Neuronal stem cell (in vitro differentiated cells): ENCODE data around the gene ATP6V1F.

Experiments used
- DNase-seq: peaks from one replicate; pipeline ENCODE4 v3.0.0-alpha.2; 2013; ENCODE audit warnings: low spot score
- H2AFZ ChIP-seq: one replicate; pipeline ENCODE4 v1.6.1; 2013; ENCODE audit warnings: mild to moderate bottlenecking, low read length, inconsistent platforms
- H2AK5ac ChIP-seq: 2 replicates; pipeline ENCODE4 v1.6.1; 2013; ENCODE audit warnings: low read depth, mild to moderate bottlenecking, inconsistent platforms, low read length, moderate library complexity, mixed read lengths
- H2BK120ac ChIP-seq: 2 replicates; pipeline ENCODE4 v1.6.1; 2013; ENCODE audit warnings: low read depth, mild to moderate bottlenecking, inconsistent platforms, low read length, moderate library complexity, mixed read lengths
- H2BK12ac ChIP-seq: one replicate; pipeline ENCODE4 v1.6.1; 2013; ENCODE audit warnings: low read length, inconsistent platforms
- H2BK15ac ChIP-seq: 2 replicates; pipeline ENCODE4 v1.6.1; 2013; ENCODE audit warnings: mild to moderate bottlenecking, low read length, inconsistent platforms, mixed read lengths
- H2BK5ac ChIP-seq: one replicate; pipeline ENCODE4 v1.6.1; 2013; ENCODE audit warnings: inconsistent platforms, mild to moderate bottlenecking, low read length, moderate library complexity
- H3K14ac ChIP-seq: one replicate; pipeline ENCODE4 v1.6.1; 2013; ENCODE audit warnings: low read length, inconsistent platforms
- H3K18ac ChIP-seq: 2 replicates; pipeline ENCODE4 v1.6.1; 2013; ENCODE audit warnings: low read length, inconsistent platforms
- H3K23ac ChIP-seq: 2 replicates; pipeline ENCODE4 v1.6.1; 2013; ENCODE audit warnings: low read depth, mild to moderate bottlenecking, mixed read lengths, low read length, inconsistent platforms; ENCODE audit not compliant: poor library complexity
- H3K27ac ChIP-seq: replicated peaks from 3 replicates; pipeline ENCODE4 v1.5.1; 2013; ENCODE audit warnings: low read length, inconsistent platforms
- H3K27me3 ChIP-seq, 3 experiments: 2 replicates each; pipeline ENCODE4 v1.6.1; 2013; ENCODE audit warnings: low read length in 3 of 3, mild to moderate bottlenecking in 2 of 3, inconsistent platforms in 1 of 3, low read depth in 1 of 3, mixed read lengths in 1 of 3, moderate library complexity in 1 of 3; ENCODE audit not compliant: control insufficient read depth in 3 of 3, insufficient read depth in 3 of 3
- H3K36me3 ChIP-seq, 2 donors: replicated peaks in 1 of 2; 2 replicates each; pipeline ENCODE4 v1.6.1; 2013; ENCODE audit warnings: low read length in 2 of 2; ENCODE audit not compliant: control insufficient read depth in 2 of 2, insufficient read depth in 2 of 2
- H3K4ac ChIP-seq: 2 replicates; pipeline ENCODE4 v1.6.1; 2013; ENCODE audit warnings: inconsistent platforms, mild to moderate bottlenecking, low read length, moderate library complexity
- H3K4me1 ChIP-seq, 2 donors: 1 replicate in 1 of 2; 2 replicates in 1 of 2; pipeline ENCODE4 v1.6.1; 2013; ENCODE audit warnings: low read length in 2 of 2, low read depth in 1 of 2; ENCODE audit not compliant: control insufficient read depth in 2 of 2, insufficient read depth in 1 of 2
- H3K4me2 ChIP-seq: one replicate; pipeline ENCODE4 v1.6.1; 2013; ENCODE audit warnings: mild to moderate bottlenecking, low read length, inconsistent platforms; ENCODE audit not compliant: insufficient read depth, poor library complexity, severe bottlenecking
- H3K4me3 ChIP-seq, 2 donors: 2 replicates each; pipeline ENCODE4 v1.5.1; 2013; ENCODE audit warnings: low read length in 2 of 2, mild to moderate bottlenecking in 2 of 2, inconsistent platforms in 1 of 2, moderate library complexity in 1 of 2
- H3K79me1 ChIP-seq: one replicate; pipeline ENCODE4 v1.6.1; 2013; ENCODE audit warnings: low read depth, mild to moderate bottlenecking, inconsistent platforms, low read length, moderate library complexity
- H3K9ac ChIP-seq: one replicate; pipeline ENCODE4 v1.6.1; 2013; ENCODE audit warnings: mild to moderate bottlenecking, low read depth, low read length, inconsistent platforms; ENCODE audit not compliant: poor library complexity
- H3K9me3 ChIP-seq, 2 donors: replicated peaks in 1 of 2; 2 replicates each; pipeline versions ENCODE3 to v1.6.1; 2013; ENCODE audit warnings: low read length in 2 of 2, mild to moderate bottlenecking in 2 of 2, inconsistent platforms in 1 of 2, low read depth in 1 of 2, mixed read lengths in 1 of 2, moderate library complexity in 1 of 2; ENCODE audit not compliant: control insufficient read depth in 2 of 2, insufficient read depth in 1 of 2
- H4K8ac ChIP-seq: one replicate; pipeline ENCODE4 v1.6.1; 2013; ENCODE audit warnings: low read depth, mild to moderate bottlenecking, inconsistent platforms, low read length, moderate library complexity
- H4K91ac ChIP-seq: one replicate; pipeline ENCODE4 v1.6.1; 2013; ENCODE audit warnings: low read length, low read depth, mild to moderate bottlenecking, inconsistent platforms; ENCODE audit not compliant: poor library complexity
- WGBS, 2 donors: extraction: QIAGEN DNeasy Blood & Tissue Kit; methylation state at CpG; one replicate each; pipeline ENCODE4 v1.1.7; 2013; ENCODE audit warnings: missing lambda C conversion rate in 2 of 2, mixed read lengths in 1 of 2; ENCODE audit not compliant: insufficient read length in 2 of 2, insufficient replicate concordance in 1 of 2; ENCODE audit errors: extremely low coverage in 2 of 2; 5-methylcytosine and 5-hydroxymethylcytosine counted together

ATP6V1F gene

DNA sequence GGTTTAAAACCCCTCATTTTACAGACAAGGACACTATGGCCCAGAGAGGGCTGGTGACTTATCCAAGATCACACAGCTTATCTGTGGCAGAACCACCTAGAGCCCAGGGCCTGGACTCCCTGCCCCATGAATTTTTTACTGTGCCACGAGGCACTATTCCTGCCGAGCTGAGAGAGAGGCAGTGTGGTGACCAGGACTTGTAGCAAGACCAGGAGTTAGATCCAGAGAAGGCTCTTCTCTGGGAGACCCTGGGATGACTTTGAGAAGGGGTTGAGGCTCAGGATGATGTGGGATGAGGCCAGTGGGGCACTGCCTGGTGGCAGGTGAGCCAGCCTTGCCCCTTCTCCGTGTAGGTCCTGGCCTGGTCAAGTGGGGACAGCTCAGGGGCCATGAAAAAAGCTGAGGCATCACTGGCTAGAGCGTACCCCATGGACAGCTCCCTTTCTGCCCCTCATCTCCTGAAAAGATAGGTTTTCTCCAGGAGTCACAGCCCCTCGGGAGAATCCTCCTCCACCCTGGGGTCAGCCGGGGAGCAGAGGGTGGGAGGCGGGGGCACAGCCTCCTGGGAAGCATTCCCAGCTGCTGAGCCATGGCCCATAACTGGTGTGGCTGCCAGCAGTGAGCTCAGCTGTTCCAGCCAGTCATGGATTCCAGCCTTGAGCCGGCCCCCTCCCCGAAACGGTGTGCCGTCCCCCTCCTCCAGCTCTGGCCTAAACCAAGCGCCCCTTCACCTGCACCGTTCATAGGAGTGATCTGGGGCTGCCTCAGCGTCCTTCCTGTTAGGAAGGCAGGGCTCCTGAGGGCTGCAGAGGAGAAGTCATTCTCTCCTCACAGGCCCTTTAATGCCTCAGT lies 26.6 kb upstream of the ATP6V1F start:
- H3K4me2 ChIP-seq: no peak overlapping the region
- peaks cover 11% of the 10 kb centered on the region for H3K79me1 ChIP-seq
- H4K8ac ChIP-seq: no peak overlapping the region
- no peak overlapping the region for H3K4ac ChIP-seq
- no peak overlapping the region for H2AK5ac ChIP-seq
- no peak overlapping the region for H3K27ac ChIP-seq
- no peak overlapping the region for H3K4me3 ChIP-seq
- no peak overlapping the region for H4K91ac ChIP-seq
- H3K14ac ChIP-seq: no peak overlapping the region
- peak overlapping the region; percentile 48 for H3K18ac ChIP-seq
- no peaks in the 10 kb centered on the region for H3K27me3 ChIP-seq
- H3K36me3 ChIP-seq: peaks cover 0 to 54% of the 10 kb centered on the region in 2 donors
- no peak overlapping the region for H2BK120ac ChIP-seq
- no peak overlapping the region for H2BK12ac ChIP-seq
- H3K4me1 ChIP-seq: peaks cover 19 to 31% of the 10 kb centered on the region in 2 donors
- H2BK5ac ChIP-seq: no peak overlapping the region
- WGBS, 2 donors: no CpG with 5 or more reads among the region's 14 CpGs
- no peaks in the 10 kb centered on the region for H3K9me3 ChIP-seq
- H2BK15ac ChIP-seq: no peak overlapping the region
- peak overlapping the region; percentile 89 for H3K23ac ChIP-seq
- H2AFZ ChIP-seq: no peak overlapping the region
- no peak for DNase-seq
- no peak overlapping the region for H3K9ac ChIP-seq

GRCh38 chr7:128836729-128837348 lies 25.8 kb upstream of the ATP6V1F start:
- Histone ChIP-seq H4K8ac (no peak overlapping the region), H2BK120ac (no peak overlapping the region), H3K18ac (no peak overlapping the region), H3K4me3 (no peak overlapping the region), H2BK12ac (peak overlapping the region; percentile 58), H2BK15ac (no peak overlapping the region), H3K79me1 (peaks cover 11% of the 10 kb centered on the region), H3K27me3 (no peaks in the 10 kb centered on the region), H3K4me1 (peaks cover 18 to 22% of the 10 kb centered on the region in 2 donors), H3K14ac (no peak overlapping the region), H3K36me3 (peaks cover 0 to 59% of the 10 kb centered on the region in 2 donors), H3K27ac (no peak overlapping the region), H3K4ac (no peak overlapping the region), H4K91ac (no peak overlapping the region), H3K9ac (no peak overlapping the region), H3K23ac (peak overlapping the region; percentile 91), H3K9me3 (no peaks in the 10 kb centered on the region), H2AFZ (no peak overlapping the region), H2AK5ac (no peak overlapping the region), H2BK5ac (no peak overlapping the region), H3K4me2 (no peak overlapping the region)
- DNase-seq: no peak
- no CpG with 5 or more reads among the region's 14 CpGs for WGBS, 2 donors

GRCh38 chr7:128837521-128837921 lies 25.1 kb upstream of the ATP6V1F start:
- Histone ChIP-seq H3K79me1 (peaks cover 15% of the 10 kb centered on the region), H2AK5ac (no peak overlapping the region), H3K9ac (no peak overlapping the region), H3K14ac (peak overlapping the region; percentile 17), H3K4ac (no peak overlapping the region), H2BK120ac (no peak overlapping the region), H2BK15ac (no peak overlapping the region), H4K91ac (no peak overlapping the region), H3K4me1 (peaks cover 16% of the 10 kb centered on the region in 2 donors), H3K9me3 (no peaks in the 10 kb centered on the region), H3K27ac (no peak overlapping the region), H3K23ac (no peak overlapping the region), H3K36me3 (peaks cover 0 to 64% of the 10 kb centered on the region in 2 donors), H2BK12ac (no peak overlapping the region), H3K4me3 (no peak overlapping the region), H2AFZ (no peak overlapping the region), H3K18ac (peak overlapping the region; percentile 48), H2BK5ac (peak overlapping the region; percentile 68), H4K8ac (no peak overlapping the region), H3K27me3 (no peaks in the 10 kb centered on the region), H3K4me2 (no peak overlapping the region)
- no peak for DNase-seq
- WGBS, 2 donors: no CpG with 5 or more reads among the region's 16 CpGs

DNA sequence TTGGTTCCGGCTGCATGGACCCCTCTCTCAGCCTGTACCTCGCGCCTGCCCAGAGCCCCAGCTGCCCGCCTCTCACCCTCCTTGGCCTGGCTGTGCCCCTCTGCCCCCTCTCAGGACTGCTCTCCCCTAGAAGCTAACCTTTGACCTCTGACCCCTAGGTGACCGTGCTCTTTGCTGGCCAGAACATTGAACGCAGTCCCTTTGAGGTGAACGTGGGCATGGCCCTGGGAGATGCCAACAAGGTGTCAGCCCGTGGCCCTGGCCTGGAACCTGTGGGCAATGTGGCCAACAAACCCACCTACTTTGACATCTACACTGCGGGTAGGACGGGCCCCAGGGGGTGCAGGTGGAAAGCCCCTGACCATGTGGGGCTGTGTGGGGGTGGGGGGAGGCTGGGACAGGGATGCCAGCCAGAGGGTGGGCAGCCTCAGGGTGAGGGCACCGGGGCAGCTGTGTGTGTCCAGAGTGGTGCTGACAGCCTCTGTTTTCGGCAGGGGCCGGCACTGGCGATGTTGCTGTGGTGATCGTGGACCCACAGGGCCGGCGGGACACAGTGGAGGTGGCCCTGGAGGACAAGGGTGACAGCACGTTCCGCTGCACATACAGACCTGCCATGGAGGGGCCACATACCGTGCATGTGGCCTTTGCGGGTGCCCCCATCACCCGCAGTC lies 24.4 kb upstream of the ATP6V1F start:
- Histone ChIP-seq H4K91ac (no peak overlapping the region), H2BK120ac (no peak overlapping the region), H3K9me3 (no peaks in the 10 kb centered on the region), H3K27me3 (no peaks in the 10 kb centered on the region), H3K4me1 (peaks cover 10% of the 10 kb centered on the region in 2 donors), H3K18ac (no peak overlapping the region), H3K23ac (peak overlapping the region; percentile 43), H4K8ac (no peak overlapping the region), H3K14ac (no peak overlapping the region), H3K4me3 (no peak overlapping the region), H3K27ac (no peak overlapping the region), H2AK5ac (peak overlapping the region; percentile 52), H3K36me3 (peaks cover 0 to 70% of the 10 kb centered on the region in 2 donors), H3K79me1 (peaks cover 15% of the 10 kb centered on the region), H3K9ac (peak overlapping the region; percentile 70), H3K4ac (no peak overlapping the region), H2AFZ (no peak overlapping the region), H3K4me2 (no peak overlapping the region), H2BK5ac (peak overlapping the region; percentile 68), H2BK15ac (no peak overlapping the region), H2BK12ac (no peak overlapping the region)
- WGBS, 2 donors: no CpG with 5 or more reads among the region's 22 CpGs
- no peak for DNase-seq
